NT2/D1 (cell line): Measurements from ENCODE around the gene ATP1B4.

Experiments used
- SUZ12 ChIP-seq: IDR thresholded peaks from 2 replicates; pipeline ENCODE4 v1.6.1; 2011; ENCODE audit not compliant: insufficient read length, insufficient read depth; ENCODE audit errors: extremely low read depth
- ZNF274 ChIP-seq: IDR thresholded peaks from 2 replicates; pipeline ENCODE4 v1.6.1; 2011; ENCODE audit warnings: mild to moderate bottlenecking, low read depth, low read length

DNA sequence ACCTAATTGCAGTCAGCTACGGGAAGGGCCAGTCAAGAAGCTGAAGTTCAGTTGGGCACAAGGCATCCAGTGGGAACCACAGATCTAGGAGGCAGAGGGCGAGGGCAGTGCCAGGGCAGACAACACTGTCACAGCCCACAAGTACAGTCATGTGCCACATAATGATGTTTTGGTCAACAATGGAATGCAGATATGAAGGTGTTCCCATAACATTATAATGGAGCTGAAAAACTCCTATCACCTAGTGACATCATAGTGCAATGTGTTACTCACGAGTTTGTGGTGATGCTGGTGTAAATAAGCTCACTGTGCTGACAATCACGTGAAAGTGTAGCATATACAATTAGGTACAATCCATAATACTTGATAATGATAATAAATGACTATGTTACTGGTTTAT lies 46.1 kb upstream of the ATP1B4 start:
- TF ChIP-seq SUZ12 (no peak), ZNF274 (no peak)
